ENCODE data around the gene CER1. TPM values are rescaled to one million over a fixed set of nuclear protein-coding genes. Genes with fewer than 3 reads are reported as not detected.

CER1 gene
- total RNA-seq, 4 donors from 2014 or later: not detected

DNA sequence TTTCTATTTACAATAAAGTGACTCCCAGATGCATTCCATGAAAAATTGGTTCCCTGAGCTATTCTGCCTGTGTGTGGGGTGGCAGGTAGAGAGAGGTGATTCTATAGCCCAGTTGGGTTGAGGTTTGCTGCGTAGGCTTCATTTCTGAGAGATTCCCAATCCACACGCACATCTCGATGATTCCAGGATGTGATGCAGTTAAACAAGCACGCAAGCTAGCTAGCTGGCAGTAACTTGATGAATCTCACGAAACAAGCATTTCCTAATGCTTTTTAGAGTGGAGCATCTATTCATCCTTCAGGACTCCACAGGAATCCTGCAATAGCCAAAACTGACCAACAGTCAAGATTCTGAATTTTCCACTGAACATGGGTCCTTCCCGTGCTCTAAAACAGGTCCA is 43.8 kb upstream of the CER1 start:
- 93% methylated on average over 6 of the region's 6 CpGs for WGBS
- no peak for DNase-seq (ENCODE audit: low spot score in 2 of 2)
- Histone ChIP-seq H3K4me3 (no peak overlapping the region), H3K36me3 (no peaks in the 10 kb centered on the region), H3K27ac (no peak overlapping the region), H3K4me1 (no peaks in the 10 kb centered on the region), H3K27me3 (no peaks in the 10 kb centered on the region), H3K9me3 (no peaks in the 10 kb centered on the region)
- TF ChIP-seq, protein P1, sequence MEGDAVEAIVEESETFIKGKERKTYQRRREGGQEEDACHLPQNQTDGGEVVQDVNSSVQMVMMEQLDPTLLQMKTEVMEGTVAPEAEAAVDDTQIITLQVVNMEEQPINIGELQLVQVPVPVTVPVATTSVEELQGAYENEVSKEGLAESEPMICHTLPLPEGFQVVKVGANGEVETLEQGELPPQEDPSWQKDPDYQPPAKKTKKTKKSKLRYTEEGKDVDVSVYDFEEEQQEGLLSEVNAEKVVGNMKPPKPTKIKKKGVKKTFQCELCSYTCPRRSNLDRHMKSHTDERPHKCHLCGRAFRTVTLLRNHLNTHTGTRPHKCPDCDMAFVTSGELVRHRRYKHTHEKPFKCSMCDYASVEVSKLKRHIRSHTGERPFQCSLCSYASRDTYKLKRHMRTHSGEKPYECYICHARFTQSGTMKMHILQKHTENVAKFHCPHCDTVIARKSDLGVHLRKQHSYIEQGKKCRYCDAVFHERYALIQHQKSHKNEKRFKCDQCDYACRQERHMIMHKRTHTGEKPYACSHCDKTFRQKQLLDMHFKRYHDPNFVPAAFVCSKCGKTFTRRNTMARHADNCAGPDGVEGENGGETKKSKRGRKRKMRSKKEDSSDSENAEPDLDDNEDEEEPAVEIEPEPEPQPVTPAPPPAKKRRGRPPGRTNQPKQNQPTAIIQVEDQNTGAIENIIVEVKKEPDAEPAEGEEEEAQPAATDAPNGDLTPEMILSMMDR (IDR thresholded peaks at IDR 0.05): no peak
- TF ChIP-seq EP300 (IDR thresholded peaks at IDR 0.05): no peak
- TF ChIP-seq POLR2AphosphoS5 (IDR thresholded peaks at IDR 0.05): no peak
- TF ChIP-seq POLR2A (IDR thresholded peaks at IDR 0.05): no peak

DNA sequence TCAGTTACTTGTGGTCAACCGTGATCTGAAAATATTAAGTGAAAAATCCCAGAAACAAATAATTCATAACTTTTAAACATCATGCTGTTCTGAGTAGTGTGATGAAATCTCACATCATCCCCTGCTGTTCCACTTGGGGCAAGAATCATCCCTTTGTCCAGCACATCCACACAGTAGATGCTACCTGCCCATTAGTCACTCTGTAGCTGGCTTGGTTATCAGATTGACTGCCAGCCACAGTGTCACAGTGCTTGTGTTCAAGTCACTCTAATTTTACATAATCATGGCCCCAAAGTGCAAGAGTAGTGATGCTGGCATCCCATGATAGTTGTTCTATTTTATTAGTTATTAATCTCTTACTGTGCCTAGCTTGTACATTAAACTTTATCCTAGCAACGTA is 39.1 kb upstream of the CER1 start:
- Histone ChIP-seq H3K9me3 (no peaks in the 10 kb centered on the region), H3K4me1 (no peaks in the 10 kb centered on the region), H3K27ac (no peak overlapping the region), H3K4me3 (no peak overlapping the region), H3K36me3 (no peaks in the 10 kb centered on the region), H3K27me3 (no peaks in the 10 kb centered on the region)
- 95% methylated on average over 2 of the region's 2 CpGs for WGBS
- no peak for DNase-seq (ENCODE audit: low spot score in 2 of 2)
- no peak for TF ChIP-seq POLR2AphosphoS5 (IDR thresholded peaks at IDR 0.05)
- TF ChIP-seq POLR2A (IDR thresholded peaks at IDR 0.05): no peak
- TF ChIP-seq EP300 (IDR thresholded peaks at IDR 0.05): no peak
- TF ChIP-seq, protein P1 (IDR thresholded peaks at IDR 0.05): no peak

DNA sequence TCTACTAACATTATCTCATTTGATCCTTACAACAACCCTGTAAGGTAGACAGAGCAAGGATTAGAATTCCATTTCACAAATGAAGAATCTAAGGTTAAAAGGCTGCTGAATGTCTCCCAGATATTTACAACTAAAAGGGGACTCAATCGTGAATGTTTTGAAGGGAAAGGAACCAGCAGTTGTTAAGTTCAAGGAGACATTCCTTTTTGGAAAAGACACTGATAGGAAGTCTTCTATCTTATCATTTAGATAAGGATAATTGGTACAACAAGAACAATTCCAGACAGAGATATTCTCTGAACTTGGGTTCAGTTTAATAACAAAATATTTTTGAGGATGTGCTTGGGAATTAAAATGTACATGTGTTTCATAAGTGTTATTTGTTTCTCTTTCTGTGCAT is 37.5 kb upstream of the CER1 start:
- WGBS: 0% methylated on average over 1 of the region's 1 CpG
- no peak for TF ChIP-seq EP300 (IDR thresholded peaks at IDR 0.05)
- TF ChIP-seq POLR2A (IDR thresholded peaks at IDR 0.05): no peak
- TF ChIP-seq POLR2AphosphoS5 (IDR thresholded peaks at IDR 0.05): no peak
- TF ChIP-seq, protein P1 (IDR thresholded peaks at IDR 0.05): no peak
- Histone ChIP-seq H3K36me3 (no peaks in the 10 kb centered on the region), H3K4me1 (no peaks in the 10 kb centered on the region), H3K27ac (no peak overlapping the region), H3K9me3 (no peaks in the 10 kb centered on the region), H3K27me3 (no peaks in the 10 kb centered on the region), H3K4me3 (no peak overlapping the region)
- DNase-seq (ENCODE audit: low spot score in 2 of 2): no peak

DNA sequence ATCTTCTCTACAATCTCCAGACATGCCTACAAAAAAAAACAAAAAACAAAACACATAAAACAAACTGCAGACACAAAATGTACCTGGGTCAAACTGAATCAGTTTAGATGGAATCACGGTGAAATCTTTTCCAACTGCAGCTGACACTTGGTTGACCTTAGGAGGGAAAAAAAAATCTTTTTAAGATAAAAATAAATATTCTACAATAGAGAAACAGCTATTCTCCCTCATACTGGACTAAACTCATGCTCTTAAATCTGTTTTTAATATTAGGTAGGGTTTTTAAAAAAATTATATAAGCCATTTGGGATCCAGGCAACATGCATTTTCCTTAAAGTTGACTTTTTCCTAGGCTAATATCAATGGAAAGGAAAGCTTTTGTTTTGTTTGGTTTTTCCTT is 33.8 kb upstream of the CER1 start:
- 66% methylated on average over 1 of the region's 1 CpG for WGBS
- TF ChIP-seq EP300 (IDR thresholded peaks at IDR 0.05) (no peak), POLR2AphosphoS5 (IDR thresholded peaks at IDR 0.05) (no peak), POLR2A (IDR thresholded peaks at IDR 0.05) (no peak)
- TF ChIP-seq, protein P1 (IDR thresholded peaks at IDR 0.05): no peak
- no peaks in the 10 kb centered on the region for H3K4me1 ChIP-seq

DNA sequence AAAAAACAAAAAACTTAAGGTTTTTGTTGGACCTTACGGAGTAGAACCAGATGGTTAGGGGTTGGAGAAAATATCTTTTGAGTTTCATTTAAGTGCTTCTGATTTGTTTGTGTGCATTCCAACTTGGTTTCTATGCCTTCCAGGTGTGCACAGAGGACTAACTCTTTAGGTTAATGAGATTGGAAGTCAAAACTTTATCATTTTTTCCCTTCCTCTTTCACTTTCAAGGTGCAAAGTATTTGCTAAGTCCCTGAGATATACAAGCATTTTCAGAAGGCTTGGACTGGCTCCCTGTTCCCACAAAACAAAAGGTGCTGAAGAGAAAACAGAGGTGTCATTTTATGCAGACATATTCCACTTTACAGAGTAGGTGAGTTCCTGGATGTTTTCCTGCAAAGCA is 30.3 kb upstream of the CER1 start:
- Histone ChIP-seq H3K27me3 (no peaks in the 10 kb centered on the region), H3K27ac (no peak overlapping the region), H3K36me3 (no peaks in the 10 kb centered on the region), H3K9me3 (no peaks in the 10 kb centered on the region), H3K4me1 (no peaks in the 10 kb centered on the region), H3K4me3 (no peak overlapping the region)
- WGBS: 84% methylated on average over 1 of the region's 1 CpG
- no peak for DNase-seq (ENCODE audit: low spot score in 2 of 2)
- TF ChIP-seq, protein P1 (IDR thresholded peaks at IDR 0.05): no peak
- TF ChIP-seq EP300 (IDR thresholded peaks at IDR 0.05) (no peak), POLR2A (IDR thresholded peaks at IDR 0.05) (no peak), POLR2AphosphoS5 (IDR thresholded peaks at IDR 0.05) (no peak)

More for the DNA sequence above, 33.8 kb upstream of the CER1 start:
- no peaks in the 10 kb centered on the region for H3K9me3 ChIP-seq
- H3K27me3 ChIP-seq: no peaks in the 10 kb centered on the region
- H3K27ac ChIP-seq: no peak overlapping the region
- no peak overlapping the region for H3K4me3 ChIP-seq
- H3K36me3 ChIP-seq: no peaks in the 10 kb centered on the region
- DNase-seq (ENCODE audit: low spot score in 2 of 2): no peak

Measured in suprapubic skin (tissue), 4 donors.